Activated CD8-positive, alpha-beta T cell treated with anti-CD3 and anti-CD28 coated beads for 36 hours (primary cell): ENCODE results near the gene PARP12. TPM values are rescaled to one million over a fixed set of nuclear protein-coding genes. Genes with fewer than 3 reads are reported as not detected.

Experiments used
- ATAC-seq: fragments of 200-7000 bp; cut with Tn5 transposase; one replicate; pipeline ENCODE4 v1.10.0; 2021; ENCODE audit warnings: mild to moderate bottlenecking, moderate library complexity
- CTCF ChIA-PET: fragments of 350-600 bp; sonication (Branson Sonifier 250); formaldehyde crosslinking; loops from one replicate; lab custom pipeline; 2021; ENCODE audit warnings: antibody characterized with exemption; lab: Charles Lee
- POLR2A ChIA-PET: fragments of 350-600 bp; sonication (Branson Sonifier 250); formaldehyde crosslinking; loops from one replicate; lab custom pipeline; 2021; ENCODE audit warnings: antibody characterized with exemption; lab: Charles Lee
- DNase-seq: peaks from one replicate; pipeline ENCODE4 v3.0.0-alpha.2; 2020
- H3K27ac Mint-ChIP-seq: one replicate; pipeline ENCODE4 v1.8.0; 2021; ENCODE audit warnings: mild to moderate bottlenecking, mixed read lengths
- H3K27me3 Mint-ChIP-seq: one replicate; pipeline ENCODE4 v1.8.0; 2021; ENCODE audit warnings: mixed read lengths
- H3K36me3 Mint-ChIP-seq: one replicate; pipeline ENCODE4 v1.8.0; 2021; ENCODE audit warnings: low read depth, mixed read lengths
- H3K4me1 Mint-ChIP-seq: one replicate; pipeline ENCODE4 v1.8.0; 2021; ENCODE audit warnings: low read depth, mixed read lengths
- H3K4me3 Mint-ChIP-seq: one replicate; pipeline ENCODE4 v1.8.0; 2021; ENCODE audit warnings: mild to moderate bottlenecking, moderate library complexity, mixed read lengths
- H3K9me3 Mint-ChIP-seq: one replicate; pipeline ENCODE4 v1.8.0; 2021; ENCODE audit warnings: mixed read lengths
- intact Hi-C: fragments of 100-400 bp; cut with micrococcal nuclease; formaldehyde crosslinking; loops from one replicate; pipeline ENCODE4 v1.10.0; 2022
- total RNA-seq, 2 experiments: library from RNA; stranded (reverse); gene quantifications; one replicate each; pipeline ENCODE4 v1.2.3, GENCODE V29; 2021
- TF ChIP-seq, protein P1 (sequence below): fragments of 200-600 bp; IDR thresholded peaks from one replicate; pipeline ENCODE4 v1.8.0; 2022; ENCODE audit warnings: antibody characterized with exemption, mild to moderate bottlenecking

The PARP12 gene
- total RNA-seq, 2 experiments from 2014 or later, result 29.5 to 29.9 TPM

DNA sequence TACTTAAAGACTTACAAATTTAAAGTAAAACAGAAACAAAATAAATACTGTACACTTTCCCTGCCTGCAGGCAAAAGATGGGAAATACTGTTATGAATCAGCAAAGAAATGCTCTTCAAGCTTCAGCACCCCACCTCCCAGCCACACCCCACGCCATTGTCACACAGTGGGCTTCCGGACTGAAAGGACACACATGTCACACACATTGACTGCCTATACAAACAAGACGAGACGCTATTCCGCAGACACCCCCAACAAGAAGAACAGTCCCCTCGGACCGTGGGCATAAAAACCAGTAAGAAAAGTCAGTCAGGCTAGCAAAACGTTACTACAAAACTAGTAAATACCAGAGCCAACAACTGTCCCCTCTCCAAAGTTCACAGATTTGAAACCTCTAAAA is 22.2 kb upstream of the PARP12 start:
- intact Hi-C loops, result loop anchor here (10.0 kb wide), 2 partner anchors 80 to 220 kb away; no protein-coding TSS in a partner anchor
- Mint-ChIP-seq H3K36me3 (peaks cover 1% of the 10 kb centered on the region), H3K27ac (peak overlapping the region; percentile 47), H3K27me3 (no peaks in the 10 kb centered on the region), H3K9me3 (no peaks in the 10 kb centered on the region), H3K4me3 (peak overlapping the region; percentile 55), H3K4me1 (peaks cover 34% of the 10 kb centered on the region)
- DNase-seq (peak; percentile 73), ATAC-seq (peak; percentile 74)
- TF ChIP-seq, protein P1, sequence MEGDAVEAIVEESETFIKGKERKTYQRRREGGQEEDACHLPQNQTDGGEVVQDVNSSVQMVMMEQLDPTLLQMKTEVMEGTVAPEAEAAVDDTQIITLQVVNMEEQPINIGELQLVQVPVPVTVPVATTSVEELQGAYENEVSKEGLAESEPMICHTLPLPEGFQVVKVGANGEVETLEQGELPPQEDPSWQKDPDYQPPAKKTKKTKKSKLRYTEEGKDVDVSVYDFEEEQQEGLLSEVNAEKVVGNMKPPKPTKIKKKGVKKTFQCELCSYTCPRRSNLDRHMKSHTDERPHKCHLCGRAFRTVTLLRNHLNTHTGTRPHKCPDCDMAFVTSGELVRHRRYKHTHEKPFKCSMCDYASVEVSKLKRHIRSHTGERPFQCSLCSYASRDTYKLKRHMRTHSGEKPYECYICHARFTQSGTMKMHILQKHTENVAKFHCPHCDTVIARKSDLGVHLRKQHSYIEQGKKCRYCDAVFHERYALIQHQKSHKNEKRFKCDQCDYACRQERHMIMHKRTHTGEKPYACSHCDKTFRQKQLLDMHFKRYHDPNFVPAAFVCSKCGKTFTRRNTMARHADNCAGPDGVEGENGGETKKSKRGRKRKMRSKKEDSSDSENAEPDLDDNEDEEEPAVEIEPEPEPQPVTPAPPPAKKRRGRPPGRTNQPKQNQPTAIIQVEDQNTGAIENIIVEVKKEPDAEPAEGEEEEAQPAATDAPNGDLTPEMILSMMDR, result no peak
- CTCF ChIA-PET, result interaction anchor here (1.0 to 1.1 kb wide), 2 partner anchors 20 to 23 kb away, joined by 3 read pairs; no protein-coding TSS in a partner anchor
- POLR2A ChIA-PET, result interaction anchor here (1.2 to 1.6 kb wide), 5 partner anchors 11 to 245 kb away, joined by 3 to 4 read pairs (median 3); partner anchors contain the start of gene PARP12

DNA sequence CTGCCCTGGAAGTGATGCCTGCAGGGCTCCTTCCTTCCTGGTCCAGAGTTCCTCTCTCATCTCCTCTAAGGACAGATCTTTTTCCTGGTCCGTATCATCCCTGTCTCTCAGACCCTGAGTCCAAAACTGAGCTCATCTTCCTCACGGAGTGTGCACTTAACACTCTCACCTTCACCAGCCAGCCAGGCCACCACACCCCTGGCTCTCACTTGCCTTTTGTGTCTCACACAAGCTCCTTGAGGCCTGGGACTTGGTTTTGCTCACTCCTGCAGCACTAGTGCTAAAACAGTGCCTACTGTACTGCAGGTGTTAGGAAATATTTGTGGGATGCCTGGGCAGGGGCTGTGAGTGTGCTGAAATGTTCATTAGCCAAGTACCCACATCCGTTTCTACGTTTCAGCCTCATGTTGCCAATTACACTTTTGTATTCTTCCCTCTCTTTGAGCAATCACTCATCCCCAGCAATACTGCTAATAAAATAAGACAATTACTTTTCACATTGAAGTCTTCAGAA is 21.4 kb upstream of the PARP12 start:
- DNase-seq (peak; percentile 42), ATAC-seq (no peak)
- ChIA-PET POLR2A (interaction anchor here (1.3 to 1.6 kb wide), 4 partner anchors 12 to 246 kb away, joined by 3 to 4 read pairs (median 3); partner anchors contain the start of gene PARP12), CTCF (interaction anchor here (0.9 kb wide), 1 partner anchor 15 kb away, joined by 3 read pairs; no protein-coding TSS in a partner anchor)
- Mint-ChIP-seq H3K36me3 (peaks cover 1% of the 10 kb centered on the region), H3K9me3 (no peaks in the 10 kb centered on the region), H3K27me3 (no peaks in the 10 kb centered on the region), H3K4me3 (no peak overlapping the region), H3K4me1 (peaks cover 34% of the 10 kb centered on the region), H3K27ac (no peak overlapping the region)
- TF ChIP-seq, protein P1, result no peak
- intact Hi-C loops, result loop anchor here (10.0 kb wide), 2 partner anchors 81 to 221 kb away; no protein-coding TSS in a partner anchor

DNA sequence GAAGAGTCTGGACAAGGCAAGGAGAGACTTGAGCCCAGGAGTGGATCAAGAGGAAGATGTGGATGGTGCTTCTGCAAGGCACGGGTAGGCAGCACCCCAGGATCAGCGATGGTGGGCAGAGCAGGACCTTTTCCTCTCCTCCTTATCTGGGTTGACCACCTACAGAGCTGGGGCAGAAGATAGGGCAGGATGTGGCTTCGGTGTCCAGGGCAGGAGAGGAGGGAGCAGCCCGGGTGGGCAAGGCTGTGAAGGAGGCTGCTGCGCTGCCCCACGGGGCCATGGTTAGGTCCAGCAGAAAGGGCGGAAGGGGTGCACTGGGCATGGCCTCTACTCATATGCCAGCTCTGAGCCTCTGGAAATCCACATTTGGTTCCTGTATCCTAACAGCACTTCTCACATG is 20.0 kb upstream of the PARP12 start:
- CTCF ChIA-PET, result interaction anchor here (0.7 kb wide), 1 partner anchor 622 kb away, joined by 3 read pairs; no protein-coding TSS in a partner anchor
- ATAC-seq, result no peak

DNA sequence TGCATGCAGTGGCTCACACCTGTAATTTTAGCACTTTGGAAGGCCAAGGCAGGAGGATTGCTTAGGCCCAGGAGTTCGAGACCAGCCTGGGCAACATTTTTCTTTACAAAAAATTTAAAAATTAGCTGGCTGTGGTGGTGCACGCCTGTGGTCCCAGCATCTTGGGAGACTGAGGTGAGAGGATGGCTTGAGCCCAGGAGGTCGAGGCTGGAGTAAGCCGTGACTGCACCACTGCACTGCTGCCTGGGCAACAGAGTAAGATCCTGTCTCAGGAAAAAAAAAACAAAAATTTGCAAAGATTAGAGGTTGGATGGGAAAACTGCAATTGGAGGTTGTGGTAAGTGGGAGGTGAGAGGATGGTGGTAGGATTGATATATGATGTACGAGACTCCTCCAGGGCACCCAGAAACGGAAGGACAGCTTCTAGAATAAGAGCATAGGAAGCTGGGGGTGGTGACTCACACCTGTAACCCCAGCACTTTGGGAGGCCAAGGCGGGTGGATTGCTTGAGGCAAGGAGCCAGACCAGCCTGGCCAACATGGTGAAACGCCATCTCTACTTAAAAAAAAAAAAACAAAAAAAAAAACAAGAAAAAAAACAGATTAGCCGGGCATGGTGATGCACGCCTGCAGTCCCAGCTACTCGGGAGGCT is 19.1 kb upstream of the PARP12 start:
- TF ChIP-seq, protein P1, result no peak
- CTCF ChIA-PET, result interaction anchor here (0.7 kb wide), 1 partner anchor 621 kb away, joined by 3 read pairs; no protein-coding TSS in a partner anchor
- no peak overlapping the region for H3K4me3 Mint-ChIP-seq
- DNase-seq, result no peak
- peaks cover 32% of the 10 kb centered on the region for H3K4me1 Mint-ChIP-seq
- no peak for ATAC-seq
- no peaks in the 10 kb centered on the region for H3K27me3 Mint-ChIP-seq
- no peaks in the 10 kb centered on the region for H3K9me3 Mint-ChIP-seq
- no peaks in the 10 kb centered on the region for H3K36me3 Mint-ChIP-seq
- POLR2A ChIA-PET, result interaction anchor here (0.7 to 0.9 kb wide), 2 partner anchors 9 to 88 kb away, joined by 3 read pairs; no protein-coding TSS in a partner anchor
- intact Hi-C loops, result loop anchor here (10.0 kb wide), 2 partner anchors 83 to 223 kb away; no protein-coding TSS in a partner anchor
- no peak overlapping the region for H3K27ac Mint-ChIP-seq

More for the DNA sequence above, 20.0 kb upstream of the PARP12 start:
- Mint-ChIP-seq H3K27ac (no peak overlapping the region), H3K36me3 (peaks cover 1% of the 10 kb centered on the region), H3K4me1 (peaks cover 34% of the 10 kb centered on the region), H3K27me3 (no peaks in the 10 kb centered on the region), H3K4me3 (no peak overlapping the region), H3K9me3 (no peaks in the 10 kb centered on the region)
- intact Hi-C loops, result loop anchor here (10.0 kb wide), 2 partner anchors 82 to 222 kb away; no protein-coding TSS in a partner anchor
- TF ChIP-seq, protein P1, result no peak
- no peak for DNase-seq
- POLR2A ChIA-PET, result interaction anchor here (0.6 kb wide), 2 partner anchors 75 to 767 kb away, joined by 3 to 5 read pairs; no protein-coding TSS in a partner anchor
